Omental fat pad (tissue), 4 donors: Measurements from ENCODE around the gene PRKAR1B. TPM values are rescaled to one million over a fixed set of nuclear protein-coding genes. Genes with fewer than 3 reads are reported as not detected.

Source experiments
- ATAC-seq: fragments of 150-250 bp; one replicate; pipeline ENCODE4 v1.9.1; 2016; ENCODE audit warnings: mild to moderate bottlenecking, moderate library complexity; ENCODE audit not compliant: low FRiP score
- DNase-seq: peaks from one replicate; pipeline ENCODE4 v3.0.0-alpha.2; 2019; ENCODE audit warnings: low spot score
- total RNA-seq, 4 donors: library from RNA; depleted of rRNA; stranded (reverse); fragments of >200 nt; gene quantifications; one replicate each; pipeline ENCODE4 v1.1.0, GENCODE V29; 2016
- TF ChIP-seq, protein P1 (sequence below), 3 donors: fragments of 450-650 bp; IDR thresholded peaks; one replicate each; pipeline ENCODE4 v1.5.1; 2016 to 2017; ENCODE audit warnings: antibody characterized with exemption in 3 of 3, mild to moderate bottlenecking in 3 of 3, moderate library complexity in 2 of 3

Gene PRKAR1B
- total RNA-seq, 4 donors from 2014 or later, result 9.0 to 11.4 (median 10.3) TPM

DNA sequence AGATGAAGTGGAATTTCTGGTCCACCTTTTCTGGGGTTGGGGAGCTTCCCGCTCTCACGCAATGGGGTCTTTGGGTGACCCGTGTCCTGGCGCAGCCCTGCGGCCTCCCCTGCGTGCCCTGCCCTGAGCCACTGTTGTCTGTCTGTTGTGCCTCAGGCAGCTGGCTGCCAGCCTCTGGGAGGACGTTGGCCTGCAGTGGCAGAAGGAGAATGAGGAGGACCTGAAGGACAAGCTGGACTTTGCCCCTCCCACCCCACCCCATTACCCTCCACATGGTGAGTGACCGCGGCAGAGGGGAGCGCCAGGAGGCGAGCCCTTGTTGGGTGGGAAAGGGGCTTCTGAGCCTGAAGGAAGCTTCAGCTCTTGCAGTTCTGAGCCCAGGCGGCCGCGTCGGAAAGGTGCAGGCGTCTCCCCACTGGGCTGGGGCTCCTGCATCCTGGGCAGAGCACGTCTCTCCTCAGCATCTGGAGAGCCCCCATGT, 14.2 kb upstream of the PRKAR1B start:
- no peak for ATAC-seq
- TF ChIP-seq, protein P1, sequence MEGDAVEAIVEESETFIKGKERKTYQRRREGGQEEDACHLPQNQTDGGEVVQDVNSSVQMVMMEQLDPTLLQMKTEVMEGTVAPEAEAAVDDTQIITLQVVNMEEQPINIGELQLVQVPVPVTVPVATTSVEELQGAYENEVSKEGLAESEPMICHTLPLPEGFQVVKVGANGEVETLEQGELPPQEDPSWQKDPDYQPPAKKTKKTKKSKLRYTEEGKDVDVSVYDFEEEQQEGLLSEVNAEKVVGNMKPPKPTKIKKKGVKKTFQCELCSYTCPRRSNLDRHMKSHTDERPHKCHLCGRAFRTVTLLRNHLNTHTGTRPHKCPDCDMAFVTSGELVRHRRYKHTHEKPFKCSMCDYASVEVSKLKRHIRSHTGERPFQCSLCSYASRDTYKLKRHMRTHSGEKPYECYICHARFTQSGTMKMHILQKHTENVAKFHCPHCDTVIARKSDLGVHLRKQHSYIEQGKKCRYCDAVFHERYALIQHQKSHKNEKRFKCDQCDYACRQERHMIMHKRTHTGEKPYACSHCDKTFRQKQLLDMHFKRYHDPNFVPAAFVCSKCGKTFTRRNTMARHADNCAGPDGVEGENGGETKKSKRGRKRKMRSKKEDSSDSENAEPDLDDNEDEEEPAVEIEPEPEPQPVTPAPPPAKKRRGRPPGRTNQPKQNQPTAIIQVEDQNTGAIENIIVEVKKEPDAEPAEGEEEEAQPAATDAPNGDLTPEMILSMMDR (IDR thresholded peaks at IDR 0.05), result no peak
- DNase-seq, result no peak

DNA sequence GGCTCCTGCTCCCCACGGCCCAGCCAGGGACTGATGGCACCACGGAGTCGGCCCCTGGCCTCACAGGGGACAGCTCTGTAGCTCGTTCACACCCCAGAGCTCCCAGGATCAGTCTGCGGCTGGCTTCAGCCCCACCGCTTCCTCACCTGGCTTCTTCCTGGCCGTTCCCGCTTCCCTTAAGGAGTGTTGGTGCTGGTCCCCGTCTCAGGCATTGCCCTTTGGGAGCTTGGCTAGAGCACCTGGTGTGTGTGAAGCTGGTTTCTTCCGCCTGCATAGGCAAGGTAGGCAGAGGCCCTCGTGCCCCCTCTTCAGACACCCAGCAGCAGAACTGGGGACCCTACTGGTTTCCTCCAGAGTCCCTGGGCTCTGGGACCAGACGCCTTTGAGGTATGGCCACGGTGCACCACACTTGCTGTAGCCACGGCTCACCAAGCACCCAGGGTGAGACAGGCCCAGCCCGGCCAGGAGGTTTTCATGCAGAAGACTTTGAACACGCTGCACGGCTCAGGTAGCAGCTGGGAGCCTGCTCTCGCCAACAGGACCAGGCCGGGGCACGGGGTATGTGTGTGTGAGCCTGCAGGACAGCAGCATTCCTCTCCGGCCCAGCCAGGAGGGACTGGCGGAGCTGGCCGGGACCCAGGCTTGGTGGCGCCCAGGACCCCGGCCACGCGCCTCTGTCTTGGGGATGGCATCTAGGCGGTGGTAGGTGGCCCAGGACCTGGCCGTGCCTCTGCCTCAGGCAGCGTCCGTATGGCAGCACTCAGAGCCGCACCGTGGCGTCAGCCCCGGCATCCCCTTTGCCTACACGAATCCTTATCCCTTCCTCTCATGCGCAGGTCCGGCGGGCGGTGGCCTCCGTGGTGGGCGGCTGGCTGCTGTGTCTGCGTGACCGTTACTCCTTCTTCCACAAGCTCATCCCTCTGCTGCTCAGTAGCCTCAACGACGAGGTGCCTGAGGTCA, 13.2 kb upstream of the PRKAR1B start:
- DNase-seq, result no peak
- TF ChIP-seq, protein P1 (IDR thresholded peaks at IDR 0.05), result no peak
- ATAC-seq, result no peak

DNA sequence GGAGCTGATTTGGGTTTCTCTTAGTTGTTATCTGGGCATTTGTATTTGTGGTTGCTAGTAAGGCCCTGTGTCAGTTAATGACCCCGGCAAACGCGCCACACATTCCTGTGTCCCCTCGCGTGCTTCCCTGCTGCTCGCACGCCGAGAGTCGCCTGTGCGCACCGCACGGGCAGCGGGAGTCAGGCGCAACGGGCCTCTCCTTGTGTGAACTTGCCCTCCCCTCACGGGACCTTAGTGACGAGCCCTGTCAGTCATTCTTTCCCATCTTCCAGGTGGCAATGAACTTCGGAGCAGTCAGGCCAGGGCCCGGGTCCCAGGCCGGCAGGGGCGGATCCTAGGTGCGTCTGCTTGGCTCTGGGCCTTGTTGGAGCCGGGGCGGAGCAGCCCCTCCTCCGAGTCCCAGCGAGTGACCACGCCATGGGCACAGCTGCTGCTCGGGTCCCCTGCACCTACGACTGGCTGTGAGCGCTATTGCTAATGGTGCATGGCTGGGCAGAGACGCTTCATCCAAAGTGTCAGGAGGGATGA, 12.4 kb upstream of the PRKAR1B start:
- ATAC-seq, result no peak
- no peak for DNase-seq
- TF ChIP-seq, protein P1 (IDR thresholded peaks at IDR 0.05), result no peak

DNA sequence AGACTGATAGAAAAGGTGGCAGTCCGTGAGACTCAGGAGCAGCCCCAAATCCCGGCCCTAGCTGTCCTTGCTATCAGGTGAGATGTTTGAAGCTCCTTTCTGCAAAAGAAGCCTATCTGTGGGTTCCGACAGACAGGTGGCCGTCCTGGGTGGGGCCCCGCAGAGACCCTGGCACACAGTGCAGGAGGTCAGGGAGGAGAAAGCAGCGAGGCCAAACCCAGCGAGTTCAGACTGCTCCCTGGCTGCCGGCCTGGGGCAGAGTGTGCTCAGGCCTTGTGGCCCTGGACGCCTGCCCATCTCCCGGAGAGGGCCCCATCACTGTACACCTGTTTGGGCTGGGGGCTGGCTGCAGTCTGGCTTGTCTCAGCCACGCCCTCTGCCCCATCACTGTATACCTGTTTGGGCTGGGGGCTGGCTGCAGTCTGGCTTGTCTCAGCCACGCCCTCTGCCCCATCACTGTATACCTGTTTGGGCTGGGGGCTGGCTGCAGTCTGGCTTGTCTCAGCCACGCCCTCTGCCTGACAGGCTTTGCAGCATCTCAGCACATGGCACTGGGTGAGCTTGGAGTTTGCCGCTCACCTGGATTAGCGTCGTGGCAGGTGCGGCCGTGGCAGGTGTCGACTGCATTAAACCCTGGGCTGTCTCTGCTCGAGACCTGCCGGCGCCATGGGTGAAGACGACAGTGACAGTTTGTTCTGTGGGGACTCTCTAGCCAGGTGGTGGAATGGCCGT, 11.8 kb upstream of the PRKAR1B start:
- no peak for DNase-seq
- no peak for ATAC-seq
- TF ChIP-seq, protein P1 (IDR thresholded peaks at IDR 0.05), result no peak

DNA sequence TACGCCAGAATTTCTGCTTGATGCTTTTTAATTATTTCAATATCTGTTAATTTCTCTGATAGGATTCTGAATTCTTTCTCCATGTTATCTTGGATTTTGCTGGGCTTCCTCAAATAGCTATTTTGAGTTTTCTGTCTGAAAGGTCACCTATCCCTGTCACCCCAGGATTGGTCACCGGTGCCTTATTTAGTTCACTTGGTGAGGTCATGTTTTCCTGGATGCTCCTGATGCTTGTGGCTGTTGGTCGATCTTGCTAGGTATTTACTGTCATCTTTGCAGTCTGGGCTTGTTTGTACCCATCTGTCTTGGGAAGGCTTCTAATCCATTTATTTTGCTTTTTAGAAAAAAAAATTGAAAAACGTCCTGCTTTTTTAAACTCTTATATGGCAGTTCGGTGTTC, 11.2 kb upstream of the PRKAR1B start:
- DNase-seq (no peak), ATAC-seq (no peak)
- TF ChIP-seq, protein P1 (IDR thresholded peaks at IDR 0.05), result no peak

DNA sequence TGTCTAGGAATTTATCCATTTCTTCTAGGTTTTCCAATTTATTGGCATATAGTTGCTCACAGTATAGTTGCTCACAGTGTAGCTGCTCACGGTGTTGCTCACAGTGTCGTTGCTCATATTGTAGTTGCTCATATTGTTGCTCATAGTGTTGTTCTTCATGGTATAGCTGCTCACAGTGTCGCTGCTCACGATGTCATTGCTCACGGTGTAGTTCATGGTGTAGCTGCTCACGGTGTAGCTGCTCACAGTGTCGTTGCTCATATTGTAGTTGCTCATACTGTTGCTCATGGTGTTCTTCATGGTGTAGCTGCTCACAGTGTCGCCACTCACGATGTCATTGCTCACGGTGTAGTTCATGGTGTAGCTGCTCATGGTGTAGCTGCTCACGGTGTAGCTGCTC, 7.7 kb upstream of the PRKAR1B start:
- TF ChIP-seq, protein P1 (IDR thresholded peaks at IDR 0.05), result no peak
- ATAC-seq (no peak), DNase-seq (no peak)
